Natural killer cell (primary cell): ENCODE measurements around the gene PLEKHA8. TPM values are rescaled to one million over a fixed set of nuclear protein-coding genes. Genes with fewer than 3 reads are reported as not detected.

ENCODE experiments used
- ATAC-seq, 3 donors: fragments of 150-1000 bp in 2 of 3; fragments of 200-7000 bp in 1 of 3; cut with Tn5 transposase; 1 replicate in 1 of 3; 2 replicates in 2 of 3; pipeline ENCODE4 v1.10.0; 2021; ENCODE audit warnings: mild to moderate bottlenecking in 2 of 3, moderate library complexity in 2 of 3
- DNase-seq, 2 donors: peaks; one replicate each; pipeline versions ENCODE4 v3.0.0 to v3.0.0-alpha.2; 2013 to 2021; ENCODE audit warnings: mixed read lengths in 1 of 2
- H3K27ac ChIP-seq: one replicate; pipeline ENCODE4 v1.5.1; 2013; ENCODE audit warnings: mild to moderate bottlenecking, low read length
- H3K27me3 ChIP-seq: one replicate; pipeline ENCODE4 v1.6.1; 2013; ENCODE audit warnings: low read length; ENCODE audit not compliant: control insufficient read depth, insufficient read depth
- H3K36me3 ChIP-seq: one replicate; pipeline ENCODE4 v1.6.1; 2013; ENCODE audit warnings: low read length; ENCODE audit not compliant: control insufficient read depth, insufficient read depth
- H3K4me1 ChIP-seq: one replicate; pipeline ENCODE4 v1.6.1; 2013; ENCODE audit warnings: low read length; ENCODE audit not compliant: control insufficient read depth, insufficient read depth
- H3K4me3 ChIP-seq: one replicate; pipeline ENCODE4 v1.5.1; 2013; ENCODE audit warnings: low read length
- H3K9me3 ChIP-seq: one replicate; pipeline ENCODE4 v1.6.1; 2013; ENCODE audit warnings: low read length; ENCODE audit not compliant: control insufficient read depth, insufficient read depth
- H3K27ac Mint-ChIP-seq, 2 donors: one replicate each; pipeline ENCODE4 v1.8.0; 2022; ENCODE audit warnings: mild to moderate bottlenecking in 2 of 2, mixed read lengths in 2 of 2, moderate library complexity in 1 of 2
- H3K27me3 Mint-ChIP-seq, 2 donors: one replicate each; pipeline ENCODE4 v1.8.0; 2022; ENCODE audit warnings: low read depth in 2 of 2, mixed read lengths in 2 of 2
- H3K36me3 Mint-ChIP-seq: one replicate; pipeline ENCODE4 v1.8.0; 2022; ENCODE audit warnings: mixed read lengths
- H3K4me1 Mint-ChIP-seq, 2 donors: one replicate each; pipeline ENCODE4 v1.8.0; 2022; ENCODE audit warnings: mixed read lengths in 2 of 2
- H3K4me3 Mint-ChIP-seq: one replicate; pipeline ENCODE4 v1.8.0; 2022; ENCODE audit warnings: mild to moderate bottlenecking, moderate library complexity, mixed read lengths
- H3K9me3 Mint-ChIP-seq, 2 donors: one replicate each; pipeline ENCODE4 v1.8.0; 2022; ENCODE audit warnings: mixed read lengths in 2 of 2
- WGBS: methylation state at CpG from one replicate; pipeline ENCODE4 v1.1.7; 2013; ENCODE audit warnings: missing lambda C conversion rate; ENCODE audit not compliant: insufficient coverage; 5-methylcytosine and 5-hydroxymethylcytosine counted together
- intact Hi-C: fragments of 100-400 bp; cut with micrococcal nuclease; formaldehyde crosslinking; loops from one replicate; pipeline ENCODE4 v1.14.2; 2022
- total RNA-seq, 4 donors: library from RNA; stranded (reverse); fragments of 120-200 nt in 1 of 4; gene quantifications; one replicate each; pipeline versions ENCODE4 v1.2.3 to v1.2.4, GENCODE V29; 2013 to 2022
- TF ChIP-seq, protein P1 (sequence below): fragments of 200-600 bp; IDR thresholded peaks from one replicate; pipeline ENCODE4 v1.8.0; 2022; ENCODE audit warnings: antibody characterized with exemption

The PLEKHA8 gene
- total RNA-seq, 3 donors from 2014 or later (not counting 1 experiment from before 2014, with no cell fraction given), result 8.7 to 12.8 (median 11.8) TPM

DNA sequence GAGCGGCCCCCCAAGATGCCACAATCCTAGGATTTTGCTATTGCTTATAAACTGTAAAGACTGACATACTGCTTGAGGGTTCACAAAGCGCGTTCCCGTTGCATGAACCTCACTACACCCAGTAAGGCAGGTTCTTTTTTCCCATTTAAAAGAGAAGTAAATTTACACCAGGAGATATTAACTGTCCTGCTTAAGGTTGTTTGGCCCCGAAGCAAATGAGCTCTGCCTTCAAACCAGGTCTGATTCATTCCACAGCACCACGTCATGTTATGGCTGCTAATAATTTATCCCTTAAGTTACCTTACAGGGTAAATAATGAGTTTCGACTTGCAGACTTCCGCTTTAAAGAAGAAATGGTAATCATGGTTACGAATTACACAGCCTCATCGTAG lies 1.2 kb upstream of the PLEKHA8 start:
- Mint-ChIP-seq H3K4me3 (no peak overlapping the region), H3K27me3 (no peaks in the 10 kb centered on the region), H3K27ac (peak overlapping the region; percentile 85 to 92), H3K4me1 (peaks cover 35 to 45% of the 10 kb centered on the region in 2 donors), H3K36me3 (no peaks in the 10 kb centered on the region), H3K9me3 (no peaks in the 10 kb centered on the region)
- Histone ChIP-seq H3K4me3 (peak overlapping the region; percentile 88), H3K9me3 (no peaks in the 10 kb centered on the region), H3K27me3 (no peaks in the 10 kb centered on the region), H3K27ac (peak overlapping the region; percentile 76), H3K4me1 (peaks cover 15% of the 10 kb centered on the region), H3K36me3 (no peaks in the 10 kb centered on the region)
- 0% methylated on average over 8 of the region's 10 CpGs for WGBS
- ATAC-seq (peak; percentile 20 to 49 (median 29)), DNase-seq (peak in 1 of 2 donors; percentile 71)
- intact Hi-C loops, result loop anchor here (2.0 to 10.0 kb wide), 4 partner anchors 38 to 568 kb away; partner anchors contain the start of genes GARS1, GGCT and SCRN1
- TF ChIP-seq, protein P1, sequence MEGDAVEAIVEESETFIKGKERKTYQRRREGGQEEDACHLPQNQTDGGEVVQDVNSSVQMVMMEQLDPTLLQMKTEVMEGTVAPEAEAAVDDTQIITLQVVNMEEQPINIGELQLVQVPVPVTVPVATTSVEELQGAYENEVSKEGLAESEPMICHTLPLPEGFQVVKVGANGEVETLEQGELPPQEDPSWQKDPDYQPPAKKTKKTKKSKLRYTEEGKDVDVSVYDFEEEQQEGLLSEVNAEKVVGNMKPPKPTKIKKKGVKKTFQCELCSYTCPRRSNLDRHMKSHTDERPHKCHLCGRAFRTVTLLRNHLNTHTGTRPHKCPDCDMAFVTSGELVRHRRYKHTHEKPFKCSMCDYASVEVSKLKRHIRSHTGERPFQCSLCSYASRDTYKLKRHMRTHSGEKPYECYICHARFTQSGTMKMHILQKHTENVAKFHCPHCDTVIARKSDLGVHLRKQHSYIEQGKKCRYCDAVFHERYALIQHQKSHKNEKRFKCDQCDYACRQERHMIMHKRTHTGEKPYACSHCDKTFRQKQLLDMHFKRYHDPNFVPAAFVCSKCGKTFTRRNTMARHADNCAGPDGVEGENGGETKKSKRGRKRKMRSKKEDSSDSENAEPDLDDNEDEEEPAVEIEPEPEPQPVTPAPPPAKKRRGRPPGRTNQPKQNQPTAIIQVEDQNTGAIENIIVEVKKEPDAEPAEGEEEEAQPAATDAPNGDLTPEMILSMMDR, result no peak

DNA sequence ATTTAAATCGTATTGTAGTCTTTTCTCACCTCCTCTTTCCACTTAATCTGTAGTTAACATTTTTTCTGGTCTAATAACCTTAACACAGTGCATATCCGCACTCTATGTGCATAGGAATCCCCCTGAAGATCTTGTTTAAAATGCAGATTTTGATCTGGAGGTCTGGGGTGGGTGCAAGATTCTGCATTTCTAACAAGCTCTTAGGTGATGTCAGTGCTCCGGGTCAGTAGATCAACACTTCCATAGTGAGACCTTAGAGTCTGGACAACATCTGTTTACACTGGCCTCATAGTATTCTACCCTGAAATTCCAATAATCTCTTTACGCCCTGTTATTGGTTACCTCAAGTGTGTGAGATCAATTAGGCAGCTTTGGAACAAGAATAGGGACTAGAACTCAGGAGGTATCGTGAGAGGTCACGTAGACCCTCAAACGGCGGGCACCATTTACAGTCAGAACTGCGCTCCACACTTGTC lies 434 bp upstream of the PLEKHA8 start:
- intact Hi-C loops, result loop anchor here (2.0 to 10.0 kb wide), 4 partner anchors 39 to 567 kb away; partner anchors contain the start of genes GARS1, GGCT and SCRN1
- no peaks in the 10 kb centered on the region for H3K9me3 ChIP-seq
- H3K36me3 ChIP-seq, result no peaks in the 10 kb centered on the region
- Mint-ChIP-seq H3K4me3 (no peak overlapping the region), H3K36me3 (no peaks in the 10 kb centered on the region), H3K27me3 (no peaks in the 10 kb centered on the region), H3K4me1 (peaks cover 35 to 45% of the 10 kb centered on the region in 2 donors), H3K27ac (peak overlapping the region; percentile 85 to 92), H3K9me3 (no peaks in the 10 kb centered on the region)
- peaks cover 15% of the 10 kb centered on the region for H3K4me1 ChIP-seq
- H3K27ac ChIP-seq, result peak overlapping the region; percentile 56
- ATAC-seq (no peak), DNase-seq (peak in 1 of 2 donors; percentile 51)
- no peaks in the 10 kb centered on the region for H3K27me3 ChIP-seq
- 3% methylated on average over 8 of the region's 9 CpGs for WGBS
- H3K4me3 ChIP-seq, result peak overlapping the region; percentile 88
- TF ChIP-seq, protein P1, result no peak

- H3K27me3 ChIP-seq, result no peaks in the 10 kb centered on the region
- Mint-ChIP-seq H3K27me3 (no peaks in the 10 kb centered on the region), H3K27ac (peak overlapping the region; percentile 72 to 92), H3K36me3 (no peaks in the 10 kb centered on the region), H3K9me3 (no peaks in the 10 kb centered on the region), H3K4me3 (no peak overlapping the region), H3K4me1 (peaks cover 33 to 35% of the 10 kb centered on the region in 2 donors)
- DNase-seq (peak in 1 of 2 donors; percentile 62), ATAC-seq (peak; percentile 3 to 12 (median 8))
- under 1% methylated on average over 41 of the region's 42 CpGs for WGBS
- no peaks in the 10 kb centered on the region for H3K36me3 ChIP-seq
- intact Hi-C loops, result loop anchor here (10.0 kb wide), 1 partner anchor 476 kb away; the partner anchor contains the start of gene GGCT
- H3K4me1 ChIP-seq, result peaks cover 15% of the 10 kb centered on the region
- TF ChIP-seq, protein P1, result no peak
- H3K27ac ChIP-seq, result peak overlapping the region; percentile 59
- H3K9me3 ChIP-seq, result no peaks in the 10 kb centered on the region
- peak overlapping the region; percentile 88 for H3K4me3 ChIP-seq
These were observed 780 bp downstream of the PLEKHA8 start for GRCh38 chr7:30028749-30029635.
